GM12878 (cell line): ENCODE measurements around the gene LRRC58. TPM values are rescaled to one million over a fixed set of nuclear protein-coding genes. Genes with fewer than 3 reads are reported as not detected.

Source experiments
- ATAC-seq: fragments of 200-7000 bp; cut with Tn5 transposase; 3 replicates; pipeline ENCODE4 v1.9.1; 2020; ENCODE audit warnings: mild to moderate bottlenecking, moderate library complexity
- BruUV-seq: library from RNA; stranded (reverse); fragments of 400-500 nt; replicated peaks from 2 replicates; lab custom pipeline; 2021; lab: Mats Ljungman, UMichigan
- CTCF ChIA-PET: fragments of 300-600 bp; sonication (Branson Sonifier 250); formaldehyde crosslinking; extraction: SDS; loops from one replicate; lab custom pipeline; 2021; ENCODE audit warnings: inconsistent platforms; lab: Yijun Ruan, JAX
- POLR2A ChIA-PET: fragments of 350-600 bp; formaldehyde crosslinking; extraction: SDS; loops from one replicate; lab custom pipeline; 2021; ENCODE audit warnings: inconsistent platforms; lab: Charles Lee
- RAD21 ChIA-PET: fragments of 300-600 bp; sonication (Branson Sonifier 250); formaldehyde crosslinking; loops from one replicate; lab custom pipeline; 2023; ENCODE audit warnings: antibody characterized with exemption; ENCODE audit not compliant: unreplicated experiment; lab: Charles Lee
- SMC1A ChIA-PET: fragments of 300-600 bp; sonication (Branson Sonifier 250); formaldehyde crosslinking; loops from one replicate; lab custom pipeline; 2023; ENCODE audit not compliant: unreplicated experiment, uncharacterized antibody; lab: Charles Lee
- DNase-seq: peaks from one replicate; pipeline ENCODE4 v3.0.0-alpha.2; 2011; ENCODE audit warnings: low read depth, low spot score
- FAIRE-seq: peaks from 3 replicates; lab custom pipeline; 2011; peaks lifted over from hg19 to GRCh38; lab: Jason Lieb, UNC
- H2AFZ ChIP-seq: 2 replicates; pipeline ENCODE4 v1.6.0; 2011; ENCODE audit warnings: low read depth, low read length, control low read depth; ENCODE audit not compliant: control insufficient read depth
- H3K27ac ChIP-seq: 2 replicates; pipeline ENCODE4 v1.5.1; 2011; ENCODE audit warnings: control low read depth; ENCODE audit not compliant: control insufficient read depth, insufficient read depth
- H3K27me3 ChIP-seq, 2 experiments: replicated peaks in 1 of 2; 2 replicates each; pipeline versions ENCODE4 v1.6.0 to v1.6.1; 2011; ENCODE audit warnings: low read length in 1 of 2; ENCODE audit not compliant: control insufficient read depth in 2 of 2, insufficient read depth in 2 of 2
- H3K36me3 ChIP-seq, 2 experiments: 2 replicates each; pipeline ENCODE4 v1.5.1; 2011; ENCODE audit warnings: low read length in 1 of 2; ENCODE audit not compliant: control insufficient read depth in 2 of 2, insufficient read depth in 2 of 2
- H3K4me1 ChIP-seq: 2 replicates; pipeline ENCODE4 v1.6.1; 2011; ENCODE audit warnings: mild to moderate bottlenecking, low read length, moderate library complexity, mixed read lengths; ENCODE audit not compliant: control insufficient read depth, insufficient read depth
- H3K4me2 ChIP-seq: 2 replicates; pipeline ENCODE4 v1.6.0; 2011; ENCODE audit warnings: control low read depth; ENCODE audit not compliant: control insufficient read depth, insufficient read depth
- H3K4me3 ChIP-seq: fragments of 200-600 bp; sonication (generic); 2 replicates; pipeline ENCODE4 v1.5.1; 2016
- H3K79me2 ChIP-seq: 2 replicates; pipeline ENCODE4 v1.6.0; 2011; ENCODE audit warnings: low read length; ENCODE audit not compliant: control insufficient read depth, insufficient read depth
- H3K9ac ChIP-seq: 2 replicates; pipeline ENCODE4 v1.8.0; 2011; ENCODE audit warnings: low read length, control low read depth, mixed read lengths; ENCODE audit not compliant: control insufficient read depth, insufficient read depth
- H3K9me3 ChIP-seq: replicated peaks from 3 replicates; pipeline ENCODE4 v1.5.1; 2011; ENCODE audit warnings: mild to moderate bottlenecking, low read length; ENCODE audit not compliant: control insufficient read depth, insufficient read depth
- H4K20me1 ChIP-seq: 2 replicates; pipeline ENCODE4 v1.6.0; 2011; ENCODE audit not compliant: control insufficient read depth, insufficient read depth
- NR2C1 ChIP-seq: fragments of 450-650 bp; IDR thresholded peaks from 2 replicates; pipeline ENCODE4 v1.6.1; 2017; ENCODE audit warnings: antibody characterized with exemption, mild to moderate bottlenecking, moderate library complexity
- NR2C2 ChIP-seq: IDR thresholded peaks from 2 replicates; pipeline ENCODE4 v1.6.1; 2011; ENCODE audit warnings: borderline replicate concordance, low read depth; ENCODE audit not compliant: control insufficient read depth, insufficient read length
- RCOR1 ChIP-seq: conservative IDR thresholded peaks from 2 replicates; pipeline ENCODE4 v1.6.1; 2012; ENCODE audit warnings: low read depth, low read length, improper control_type of control experiment
- RELA ChIP-seq: fragments of 450-650 bp; IDR thresholded peaks from 2 replicates; pipeline ENCODE4 v1.8.0; 2014; ENCODE audit warnings: borderline replicate concordance; ENCODE audit not compliant: partially characterized antibody
- ZNF217 ChIP-seq: fragments of 450-650 bp; IDR thresholded peaks from 2 replicates; pipeline ENCODE4 v1.6.1; 2017; ENCODE audit warnings: antibody characterized with exemption, mild to moderate bottlenecking
- WGBS: methylation state at CpG from one replicate; pipeline ENCODE4 v1.1.6; 2016; ENCODE audit warnings: low lambda C conversion rate; ENCODE audit not compliant: insufficient replicate concordance, insufficient coverage; ENCODE audit errors: missing lambda C conversion rate; 5-methylcytosine and 5-hydroxymethylcytosine counted together
- in situ Hi-C: fragments of 300-500 bp; cut with MboI; formaldehyde crosslinking; loops from 9 replicates; pipeline ENCODE4 v1.14.3; 2018; ENCODE audit warnings: mixed read lengths
- intact Hi-C: fragments of 100-400 bp; cut with micrococcal nuclease; formaldehyde crosslinking; loops from one replicate; pipeline ENCODE4 v1.14.2; 2022; ENCODE audit not compliant: unreplicated experiment
- polyA plus RNA-seq, 11 experiments: library from polyadenylated mRNA; depleted of rRNA in 4 of 11; unstranded in 6 of 11; stranded (reverse) in 5 of 11; fragments of >200 nt; fragmentation: Nextera tagmentation in 4 of 11; fragmentation: Illumina TruSeq in 1 of 11; extraction: Ambion mirVana in 4 of 11; extraction: Trizol in 1 of 11; gene quantifications; 1 replicate in 1 of 11; 2 replicates in 10 of 11; pipeline versions ENCODE4 v1.2.1 to v1.2.3, GENCODE V29; 2011 to 2016; ENCODE audit warnings: inconsistent platforms in 2 of 11, missing spikeins in 2 of 11, low read depth in 1 of 11
- total RNA-seq, 4 experiments: library from RNA; depleted of rRNA in 3 of 4; stranded (reverse); fragments of >200 nt in 3 of 4; fragmentation: Illumina TruSeq in 1 of 4; extraction: Trizol in 1 of 4; gene quantifications; 2 replicates each; pipeline versions ENCODE4 v1.2.1 to v1.2.3, GENCODE V29; 2013 to 2021
- TF ChIP-seq, protein P1 (sequence below): fragments of 150-350 bp; IDR thresholded peaks from 2 replicates; pipeline ENCODE4 v1.6.1; 2014; ENCODE audit warnings: mild to moderate bottlenecking, low read depth, low read length
- TF ChIP-seq, protein P2 (sequence below): fragments of 450-650 bp; IDR thresholded peaks from 2 replicates; pipeline ENCODE4 v1.6.1; 2016; ENCODE audit warnings: mild to moderate bottlenecking

Gene LRRC58
- total and polyA plus RNA-seq, 10 of the 15 experiments (the other 5 are each of a cell fraction or from before 2014, with no cell fraction given), result 7.7 to 29.5 (median 18.8) TPM

DNA sequence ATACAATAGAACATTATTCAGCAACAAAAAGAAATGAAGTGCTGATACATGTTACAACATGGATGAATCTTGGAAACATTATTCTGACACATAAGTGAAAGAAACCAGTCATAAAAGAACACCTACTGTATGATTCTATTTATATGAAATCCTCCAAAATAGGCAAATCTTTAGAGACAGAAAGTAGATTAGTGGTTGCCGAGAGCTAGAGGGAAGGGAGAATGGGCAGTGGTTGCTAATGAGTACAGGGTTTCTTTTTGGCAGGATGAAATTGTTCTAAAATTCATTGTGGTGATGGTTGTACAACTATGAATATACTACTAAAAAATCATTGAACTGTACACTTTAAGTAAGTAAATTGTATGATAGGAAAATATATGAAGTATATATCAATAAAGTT, 6.3 kb upstream of the LRRC58 start:
- CTCF ChIA-PET, result interaction anchor here (1.0 to 1.6 kb wide), 3 partner anchors 62 to 464 kb away, joined by 4 to 8 read pairs (median 4); no protein-coding TSS in a partner anchor
- no peaks in the 10 kb centered on the region for H3K9me3 ChIP-seq
- POLR2A ChIA-PET, result no interaction called here

More for the DNA sequence above, 6.3 kb upstream of the LRRC58 start:
- in situ Hi-C loops, result no loop called here
- intact Hi-C loops, result no loop called here
- H3K4me3 ChIP-seq, result no peak overlapping the region
- ATAC-seq (peak; percentile 36), FAIRE-seq (peak; percentile 75), DNase-seq (no peak)
- 0% methylated on average over 1 of the region's 1 CpG for WGBS
- H3K4me1 ChIP-seq, result peaks cover 4% of the 10 kb centered on the region; the same call in 1 of the 2 replicates
- H3K9ac ChIP-seq, result no peak overlapping the region
- RAD21 ChIA-PET, result no interaction called here
- H3K4me2 ChIP-seq, result no peak overlapping the region; the same call in 1 of the 2 replicates
- SMC1A ChIA-PET, result interaction anchor here (0.7 to 1.2 kb wide), 2 partner anchors 62 to 111 kb away, joined by 3 read pairs; no protein-coding TSS in a partner anchor
- no peak for TF ChIP-seq NR2C1
- no peak for TF ChIP-seq NR2C2
- TF ChIP-seq RCOR1, result no peak
- TF ChIP-seq ZNF217, result no peak
- no peak for TF ChIP-seq RELA
- TF ChIP-seq, protein P1, sequence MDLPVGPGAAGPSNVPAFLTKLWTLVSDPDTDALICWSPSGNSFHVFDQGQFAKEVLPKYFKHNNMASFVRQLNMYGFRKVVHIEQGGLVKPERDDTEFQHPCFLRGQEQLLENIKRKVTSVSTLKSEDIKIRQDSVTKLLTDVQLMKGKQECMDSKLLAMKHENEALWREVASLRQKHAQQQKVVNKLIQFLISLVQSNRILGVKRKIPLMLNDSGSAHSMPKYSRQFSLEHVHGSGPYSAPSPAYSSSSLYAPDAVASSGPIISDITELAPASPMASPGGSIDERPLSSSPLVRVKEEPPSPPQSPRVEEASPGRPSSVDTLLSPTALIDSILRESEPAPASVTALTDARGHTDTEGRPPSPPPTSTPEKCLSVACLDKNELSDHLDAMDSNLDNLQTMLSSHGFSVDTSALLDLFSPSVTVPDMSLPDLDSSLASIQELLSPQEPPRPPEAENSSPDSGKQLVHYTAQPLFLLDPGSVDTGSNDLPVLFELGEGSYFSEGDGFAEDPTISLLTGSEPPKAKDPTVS, result no peak
- TF ChIP-seq, protein P2, sequence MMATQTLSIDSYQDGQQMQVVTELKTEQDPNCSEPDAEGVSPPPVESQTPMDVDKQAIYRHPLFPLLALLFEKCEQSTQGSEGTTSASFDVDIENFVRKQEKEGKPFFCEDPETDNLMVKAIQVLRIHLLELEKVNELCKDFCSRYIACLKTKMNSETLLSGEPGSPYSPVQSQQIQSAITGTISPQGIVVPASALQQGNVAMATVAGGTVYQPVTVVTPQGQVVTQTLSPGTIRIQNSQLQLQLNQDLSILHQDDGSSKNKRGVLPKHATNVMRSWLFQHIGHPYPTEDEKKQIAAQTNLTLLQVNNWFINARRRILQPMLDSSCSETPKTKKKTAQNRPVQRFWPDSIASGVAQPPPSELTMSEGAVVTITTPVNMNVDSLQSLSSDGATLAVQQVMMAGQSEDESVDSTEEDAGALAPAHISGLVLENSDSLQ, result no peak
- no peaks in the 10 kb centered on the region for H3K79me2 ChIP-seq
- H4K20me1 ChIP-seq, result no peaks in the 10 kb centered on the region
- H3K27me3 ChIP-seq, result no peaks in the 10 kb centered on the region
- H3K27ac ChIP-seq, result no peak overlapping the region
- H2AFZ ChIP-seq, result no peak overlapping the region
- BruUV-seq, result no TSS peak
- H3K36me3 ChIP-seq, result no peaks in the 10 kb centered on the region
